Lower lobe of right lung (tissue), 2 donors: ENCODE results near the gene XIRP2. TPM values are rescaled to one million over a fixed set of nuclear protein-coding genes. Genes with fewer than 3 reads are reported as not detected.
"Not testable (repeated sequence)": the region's sequence is repeated elsewhere in the genome, so short reads cannot be mapped to it uniquely, and the experiment has no call there.

Source experiments
- ATAC-seq, 2 donors: fragments of 200-7000 bp; cut with Tn5 transposase; one replicate each; pipeline ENCODE4 v1.9.1; 2020 to 2022; ENCODE audit warnings: mild to moderate bottlenecking in 2 of 2, moderate library complexity in 2 of 2
- DNase-seq: peaks from one replicate; pipeline ENCODE4 v3.0.0-alpha.2; 2020
- H3K27ac ChIP-seq: fragments of 200-600 bp; one replicate; pipeline ENCODE4 v1.8.0; 2022
- H3K27me3 ChIP-seq: fragments of 200-600 bp; one replicate; pipeline ENCODE4 v1.8.0; 2022; ENCODE audit warnings: low read depth
- H3K36me3 ChIP-seq: fragments of 200-600 bp; one replicate; pipeline ENCODE4 v1.8.0; 2022; ENCODE audit warnings: mild to moderate bottlenecking
- H3K4me1 ChIP-seq: fragments of 200-600 bp; one replicate; pipeline ENCODE4 v1.8.0; 2022
- H3K4me3 ChIP-seq: fragments of 200-600 bp; one replicate; pipeline ENCODE4 v1.8.0; 2022; ENCODE audit warnings: mild to moderate bottlenecking
- H3K9me3 ChIP-seq: fragments of 200-600 bp; one replicate; pipeline ENCODE4 v1.8.0; 2022
- CTCF ChIP-seq: fragments of 200-600 bp; IDR thresholded peaks from one replicate; pipeline ENCODE4 v1.8.0; 2022; ENCODE audit warnings: antibody characterized with exemption, mild to moderate bottlenecking
- intact Hi-C: fragments of 100-400 bp; cut with DNase I; formaldehyde crosslinking; loops from one replicate; pipeline ENCODE4 v1.11.0; 2022
- total RNA-seq: library from RNA; stranded (reverse); fragmentation: NEBNext Ultra II Directional; extraction: Animal tissue kit (Norgen Biotek cat#: 25700); gene quantifications from one replicate; pipeline ENCODE4 v1.2.1, GENCODE V29; 2021
- donor health status: DM: no; HTN: yes; CAD: no; lungs with severe emphysema.

XIRP2 gene
- total RNA-seq, 1 donor from 2014 or later, result 0.18 TPM

GRCh38 chr2:167103028-167103756 lies 214.9 kb downstream of the XIRP2 start:
- H3K27ac ChIP-seq, result no peak overlapping the region
- H3K27me3 ChIP-seq, result no peaks in the 10 kb centered on the region
- H3K36me3 ChIP-seq, result no peaks in the 10 kb centered on the region
- no peak for ATAC-seq
- no peak for DNase-seq
- intact Hi-C loops, result no loop called here
- no peaks in the 10 kb centered on the region for H3K9me3 ChIP-seq
- no peak for TF ChIP-seq CTCF
- H3K4me3 ChIP-seq, result no peak overlapping the region
- no peaks in the 10 kb centered on the region for H3K4me1 ChIP-seq

- Histone ChIP-seq H3K27ac (no peak overlapping the region), H3K4me1 (no peaks in the 10 kb centered on the region), H3K4me3 (no peak overlapping the region), H3K36me3 (no peaks in the 10 kb centered on the region), H3K27me3 (no peaks in the 10 kb centered on the region), H3K9me3 (no peaks in the 10 kb centered on the region)
- no peak for TF ChIP-seq CTCF
- ATAC-seq, result no peak
- DNase-seq, result no peak
- intact Hi-C loops, result no loop called here
Measured at GRCh38 chr2:167103757-167104133, 215.5 kb downstream of the XIRP2 start.

- no peaks in the 10 kb centered on the region for H3K27me3 ChIP-seq
- H3K4me3 ChIP-seq, result no peak overlapping the region
- no peaks in the 10 kb centered on the region for H3K4me1 ChIP-seq
- DNase-seq, result no peak
- no peaks in the 10 kb centered on the region for H3K9me3 ChIP-seq
- H3K27ac ChIP-seq, result no peak overlapping the region
- no peak for ATAC-seq
- no peaks in the 10 kb centered on the region for H3K36me3 ChIP-seq
- no peak for TF ChIP-seq CTCF
- intact Hi-C loops, result no loop called here
Measured at GRCh38 chr2:167104691-167105090, 216.4 kb downstream of the XIRP2 start.

- H3K9me3 ChIP-seq, H3K36me3 ChIP-seq, H3K4me3 ChIP-seq, H3K4me1 ChIP-seq, ATAC-seq, intact Hi-C loops, H3K27ac ChIP-seq, DNase-seq, H3K27me3 ChIP-seq: not testable (repeated sequence)
Measured at GRCh38 chr2:167109682-167110081, 221.4 kb downstream of the XIRP2 start.

GRCh38 chr2:167110345-167110744 lies 222.1 kb downstream of the XIRP2 start:
- ATAC-seq, result no peak
- no peak for DNase-seq
- TF ChIP-seq CTCF, result no peak
- H3K4me1 ChIP-seq, result no peaks in the 10 kb centered on the region
- H3K4me3 ChIP-seq, result no peak overlapping the region
- intact Hi-C loops, result no loop called here
- H3K27me3 ChIP-seq, result no peaks in the 10 kb centered on the region
- H3K36me3 ChIP-seq, result no peaks in the 10 kb centered on the region
- no peak overlapping the region for H3K27ac ChIP-seq
- no peaks in the 10 kb centered on the region for H3K9me3 ChIP-seq

GRCh38 chr2:167114018-167114417 lies 225.7 kb downstream of the XIRP2 start:
- H3K4me3 ChIP-seq, result no peak overlapping the region
- H3K27me3 ChIP-seq, result no peaks in the 10 kb centered on the region
- TF ChIP-seq CTCF, result no peak
- DNase-seq, result no peak
- no peak overlapping the region for H3K27ac ChIP-seq
- intact Hi-C loops, result no loop called here
- H3K9me3 ChIP-seq, result no peaks in the 10 kb centered on the region
- no peak for ATAC-seq
- no peaks in the 10 kb centered on the region for H3K36me3 ChIP-seq
- H3K4me1 ChIP-seq, result no peaks in the 10 kb centered on the region
